Kidney (tissue), 14 donors: ENCODE data around the gene PDE1C. TPM values are rescaled to one million over a fixed set of nuclear protein-coding genes. Genes with fewer than 3 reads are reported as not detected.

Experiments
- DNase-seq, 5 donors: peaks; one replicate each; pipeline ENCODE4 v3.0.0-alpha.2; 2013 to 2020
- FAIRE-seq: peaks from 2 replicates; lab custom pipeline; 2012; peaks lifted over from hg19 to GRCh38; lab: Jason Lieb, UNC
- H3K27ac ChIP-seq, 2 donors: one replicate each; pipeline ENCODE4 v1.7.0; 2013; ENCODE audit warnings: low read depth in 2 of 2, low read length in 2 of 2, inconsistent platforms in 1 of 2
- H3K27me3 ChIP-seq: one replicate; pipeline ENCODE4 v1.7.1; 2013; ENCODE audit warnings: low read length, inconsistent platforms; ENCODE audit not compliant: control insufficient read depth, insufficient read depth
- H3K36me3 ChIP-seq, 3 donors: one replicate each; pipeline versions ENCODE4 v1.7.0 to v1.7.1; 2013; ENCODE audit warnings: low read length in 3 of 3, control low read depth in 1 of 3, inconsistent platforms in 1 of 3; ENCODE audit not compliant: insufficient read depth in 3 of 3, control insufficient read depth in 2 of 3
- H3K4me1 ChIP-seq, 3 donors: one replicate each; pipeline versions ENCODE4 v1.7.0 to v1.7.1; 2013; ENCODE audit warnings: low read length in 3 of 3, inconsistent platforms in 1 of 3, low read depth in 1 of 3; ENCODE audit not compliant: control insufficient read depth in 2 of 3, insufficient read depth in 2 of 3
- H3K4me3 ChIP-seq, 3 donors: one replicate each; pipeline versions ENCODE4 v1.7.0 to v1.8.1; 2013; ENCODE audit warnings: low read length in 3 of 3, control low read depth in 1 of 3, inconsistent platforms in 1 of 3
- H3K9ac ChIP-seq, 3 donors: one replicate each; pipeline versions ENCODE4 v1.7.0 to v1.7.1; 2013; ENCODE audit warnings: low read length in 3 of 3, control low read depth in 1 of 3, inconsistent platforms in 1 of 3
- H3K9me3 ChIP-seq, 3 donors: one replicate each; pipeline versions ENCODE4 v1.7.0 to v1.7.1; 2013; ENCODE audit warnings: low read length in 3 of 3, control low read depth in 1 of 3, inconsistent platforms in 1 of 3; ENCODE audit not compliant: control insufficient read depth in 2 of 3, insufficient read depth in 1 of 3
- CTCF ChIP-seq: IDR thresholded peaks from 3 replicates; pipeline ENCODE4 v1.5.1; 2012; ENCODE audit warnings: mild to moderate bottlenecking, moderate library complexity, borderline replicate concordance; ENCODE audit not compliant: insufficient read depth; ENCODE audit errors: extremely low read depth
- intact Hi-C: fragments of 100-400 bp; cut with DNase I; formaldehyde crosslinking; loops from one replicate; pipeline ENCODE4 v1.11.1; 2022
- polyA plus RNA-seq: library from polyadenylated mRNA; stranded (reverse); fragments of 350-450 nt; fragmentation: Illumina TruSeq; extraction: RNeasy Lipid Tissue Mini Kit (QIAGEN cat#74804); gene quantifications from one replicate; pipeline ENCODE4 v1.2.3, GENCODE V29; 2014; ENCODE audit warnings: low read depth, low replicate concordance; ENCODE audit not compliant: insufficient read depth
- total RNA-seq: library from RNA; stranded (reverse); fragmentation: NEBNext Ultra II Directional; extraction: Animal tissue kit (Norgen Biotek cat#: 25700); gene quantifications from one replicate; pipeline ENCODE4 v1.2.1, GENCODE V29; 2021
- donor health status: control.
- donor health status: control.
- donor health status: control.
- donor health status: control.
- donor health status: control.
- donor health status: DM: yes; HTN: yes; CAD: no.
- donor health status: Normal renal cell carcinoma (clear cell type).

PDE1C gene
- total and polyA plus RNA-seq, 2 donors from 2014 or later, result 3.3 to 5.5 TPM

GRCh38 chr7:32103361-32103760, 33.2 kb upstream of the PDE1C start:
- Histone ChIP-seq H3K9ac (no peak overlapping the region), H3K9me3 (peaks cover 0 to 2% (median 0%) of the 10 kb centered on the region in 3 donors), H3K27me3 (no peaks in the 10 kb centered on the region), H3K4me3 (no peak overlapping the region), H3K36me3 (no peaks in the 10 kb centered on the region), H3K4me1 (no peaks in the 10 kb centered on the region), H3K27ac (no peak overlapping the region)
- intact Hi-C loops, result no loop called here
- no peak for TF ChIP-seq CTCF
- DNase-seq (no peak), FAIRE-seq (no peak)

- no peaks in the 10 kb centered on the region for H3K27me3 ChIP-seq
- H3K4me1 ChIP-seq, result no peaks in the 10 kb centered on the region
- H3K9ac ChIP-seq, result no peak overlapping the region
- no peaks in the 10 kb centered on the region for H3K36me3 ChIP-seq
- TF ChIP-seq CTCF, result no peak
- no peak for FAIRE-seq
- no peak overlapping the region for H3K27ac ChIP-seq
- no peak for DNase-seq
- H3K4me3 ChIP-seq, result no peak overlapping the region
- intact Hi-C loops, result no loop called here
- H3K9me3 ChIP-seq, result peaks cover 0 to 2% (median 0%) of the 10 kb centered on the region in 3 donors
Observed at GRCh38 chr7:32102432-32102873, 32.2 kb upstream of the PDE1C start.

GRCh38 chr7:32100407-32100907, 30.2 kb upstream of the PDE1C start:
- H3K4me1 ChIP-seq, result no peaks in the 10 kb centered on the region
- no peaks in the 10 kb centered on the region for H3K9me3 ChIP-seq
- H3K27me3 ChIP-seq, result no peaks in the 10 kb centered on the region
- no peak overlapping the region for H3K9ac ChIP-seq
- H3K4me3 ChIP-seq, result no peak overlapping the region
- TF ChIP-seq CTCF, result no peak
- H3K27ac ChIP-seq, result no peak overlapping the region
- DNase-seq (no peak), FAIRE-seq (no peak)
- H3K36me3 ChIP-seq, result no peaks in the 10 kb centered on the region
- intact Hi-C loops, result no loop called here

GRCh38 chr7:32094516-32094915, 24.3 kb upstream of the PDE1C start:
- Histone ChIP-seq H3K4me1 (no peaks in the 10 kb centered on the region), H3K4me3 (no peak overlapping the region), H3K9ac (no peak overlapping the region), H3K36me3 (no peaks in the 10 kb centered on the region), H3K9me3 (no peaks in the 10 kb centered on the region), H3K27ac (no peak overlapping the region), H3K27me3 (no peaks in the 10 kb centered on the region)
- DNase-seq, result no peak
- intact Hi-C loops, result no loop called here
- TF ChIP-seq CTCF, result no peak
- FAIRE-seq, result no peak
